ENCODE results near the gene CXCL14.

DNA sequence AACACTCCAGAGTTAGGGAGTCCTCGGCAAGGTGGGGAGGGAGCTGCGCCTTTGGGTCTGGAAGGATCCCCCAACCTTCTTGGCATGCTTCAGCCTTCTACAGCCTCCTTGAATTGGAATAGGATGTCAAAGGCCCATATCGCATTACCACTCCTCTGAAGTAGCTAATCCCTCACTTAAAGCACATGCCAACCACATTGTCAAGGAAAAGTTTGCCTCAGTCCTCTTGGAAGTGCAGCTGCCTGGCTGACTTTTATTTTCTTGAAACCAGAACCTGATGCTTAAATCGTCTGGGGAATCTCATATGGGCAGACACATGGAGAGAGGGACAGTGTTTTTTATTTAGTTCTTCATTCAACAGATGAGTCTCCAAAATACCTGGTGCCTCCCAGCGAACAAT, 14.5 kb downstream of the CXCL14 start:
- TF ChIP-seq EZH2phosphoT487 (IDR thresholded peaks at IDR 0.05; ENCODE audit: borderline replicate concordance, low read length) = no peak
- no peak for TF ChIP-seq CTCF (IDR thresholded peaks at IDR 0.05; ENCODE audit: low read depth, low read length, poor library complexity, severe bottlenecking)
